NOMO-1 treated with DMSO at 0.1 percent for 48 hours (cell line): ENCODE measurements around the gene DNAJC21.
"Not testable (repeated sequence)": the region's sequence is repeated elsewhere in the genome, so short reads cannot be mapped to it uniquely, and the experiment has no call there.

Source experiments
- DNase-seq: peaks from one replicate; lab custom pipeline; 2025; ENCODE audit not compliant: unreplicated experiment; lab: John Stamatoyannopoulos, UW

Gene DNAJC21

DNA sequence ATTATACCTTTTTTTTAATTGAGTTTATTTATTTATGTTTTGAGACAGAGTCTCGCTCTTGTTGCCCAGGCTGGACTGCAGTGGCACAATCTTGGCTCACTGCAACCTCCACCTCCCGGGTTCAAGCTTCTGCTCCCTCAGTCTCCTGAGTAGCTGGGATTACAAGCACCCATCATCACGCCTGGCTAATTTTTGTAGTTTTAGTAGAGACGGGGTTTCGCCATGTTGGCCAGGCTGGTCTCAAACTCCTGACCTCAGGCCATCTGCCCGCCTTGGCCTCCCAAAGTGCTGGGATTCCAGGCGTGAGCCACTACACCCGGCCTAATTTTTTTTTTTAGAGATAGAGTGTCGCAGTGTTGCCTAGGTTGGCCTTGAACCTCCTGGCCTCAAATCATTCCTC, 6.1 kb upstream of the DNAJC21 start:
- not testable (repeated sequence) for DNase-seq

DNA sequence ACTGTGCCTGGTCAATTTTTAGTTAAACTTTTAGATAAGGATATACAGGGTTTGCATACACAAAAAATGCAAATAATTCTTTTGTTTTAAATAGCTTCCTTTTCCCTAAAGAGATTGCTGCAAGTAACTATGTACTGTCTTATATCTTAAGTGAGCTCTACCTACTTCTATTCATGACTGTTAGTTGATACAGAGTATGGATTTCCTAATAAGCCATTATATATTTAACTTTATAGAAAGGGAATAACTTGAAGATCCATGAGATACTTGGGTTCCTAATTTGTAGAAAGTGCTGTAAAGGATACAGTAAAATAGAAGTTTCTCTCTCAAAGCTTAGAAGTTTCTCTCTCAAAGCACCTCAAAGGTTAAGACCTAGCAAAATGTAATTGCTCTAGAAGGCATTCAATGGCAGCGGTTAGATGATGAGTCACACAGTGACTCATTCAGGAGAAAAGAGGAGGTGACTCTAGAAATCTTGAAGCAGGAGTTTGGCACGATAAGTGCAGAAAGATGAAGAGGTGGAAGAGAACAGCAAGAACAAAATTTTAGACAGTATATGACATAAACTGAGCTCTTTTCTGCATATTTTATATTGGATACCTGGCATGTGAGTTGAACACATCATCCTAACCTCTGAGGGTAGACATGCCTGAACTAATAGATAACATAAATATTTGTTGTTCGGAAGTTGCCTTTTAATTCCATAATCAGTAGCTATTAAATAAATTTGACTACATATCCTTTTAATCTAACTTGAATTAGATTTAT, 5.5 kb upstream of the DNAJC21 start:
- peak; percentile 96 for DNase-seq

DNA sequence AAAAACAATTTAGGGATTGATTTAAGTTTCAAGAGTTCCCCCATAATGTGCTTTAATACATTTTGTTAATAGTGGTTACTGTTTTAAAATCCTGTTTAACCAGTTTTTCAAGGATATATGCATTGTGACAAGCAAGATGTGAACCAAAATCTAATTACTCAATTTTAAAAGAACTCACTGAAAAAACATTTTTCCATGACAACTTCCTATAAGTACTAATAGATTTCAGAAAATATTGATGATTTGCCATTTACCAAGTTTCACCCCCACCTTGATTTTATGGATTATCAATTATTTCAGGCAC, 4.9 kb upstream of the DNAJC21 start:
- DNase-seq: no peak

DNA sequence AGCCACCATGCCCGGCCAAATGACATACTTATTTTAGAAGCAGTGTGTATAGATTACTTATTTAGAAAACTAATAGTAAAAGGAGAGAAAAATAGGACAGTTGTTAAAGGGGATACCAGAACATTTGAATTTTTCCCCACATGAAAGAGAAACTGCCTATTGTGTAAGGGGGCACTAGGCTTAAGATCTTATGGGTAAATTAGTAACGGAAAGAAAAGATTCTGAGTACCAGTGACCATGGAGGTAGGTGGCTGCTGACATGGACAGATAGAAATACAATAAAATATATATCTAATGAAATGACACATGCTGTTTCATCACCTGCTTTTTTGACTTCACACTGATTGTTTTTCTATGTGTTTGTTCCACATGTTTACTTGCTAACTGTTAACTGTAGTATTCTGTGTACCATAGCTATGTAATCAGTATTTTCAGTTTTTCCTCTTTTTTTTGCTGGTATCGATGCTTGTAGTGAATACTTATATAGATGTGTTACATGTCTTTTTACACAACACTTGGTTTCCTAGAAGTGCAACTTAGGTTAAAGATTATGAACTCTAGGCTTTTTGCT, 3.0 kb upstream of the DNAJC21 start:
- DNase-seq: no peak

DNA sequence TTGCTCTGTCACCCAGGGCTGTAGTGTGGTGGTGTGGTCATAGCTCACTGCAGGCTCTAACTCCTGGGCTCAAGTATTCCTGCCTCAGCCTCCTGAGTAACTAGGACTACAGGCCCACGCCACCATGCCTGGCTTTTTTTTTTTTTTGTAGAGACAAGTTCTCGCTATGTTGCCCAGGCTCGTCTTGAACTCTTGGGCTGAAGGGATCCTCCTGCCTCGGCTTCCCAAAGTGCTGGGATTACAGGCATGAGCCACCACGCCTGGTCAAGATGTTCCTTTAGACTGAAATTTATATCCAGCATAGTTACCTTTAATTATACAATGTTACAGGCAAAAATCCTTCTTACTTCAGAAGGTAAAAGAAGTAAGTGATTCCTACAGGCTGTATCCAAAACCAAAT, 1.6 kb upstream of the DNAJC21 start:
- no peak for DNase-seq

DNA sequence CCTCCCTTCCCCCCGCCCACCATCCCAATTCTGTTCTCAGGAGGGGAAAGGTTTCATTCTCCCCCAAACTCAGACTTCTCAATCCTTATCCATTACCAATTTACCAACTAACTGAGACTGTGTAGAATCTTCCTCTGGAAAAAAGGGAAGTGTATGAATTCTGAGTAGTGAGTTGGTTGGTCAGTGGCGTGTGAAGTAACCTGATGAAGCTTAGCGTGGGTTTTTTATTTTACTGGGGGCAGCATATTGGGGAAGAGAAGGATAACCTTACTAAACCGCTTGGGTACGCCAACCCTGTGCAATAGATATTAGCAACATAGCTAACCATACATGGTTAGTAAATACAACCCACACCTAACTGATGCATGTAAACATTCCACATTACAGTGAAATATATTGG, 1.1 kb upstream of the DNAJC21 start:
- peak; percentile 42 for DNase-seq

DNA sequence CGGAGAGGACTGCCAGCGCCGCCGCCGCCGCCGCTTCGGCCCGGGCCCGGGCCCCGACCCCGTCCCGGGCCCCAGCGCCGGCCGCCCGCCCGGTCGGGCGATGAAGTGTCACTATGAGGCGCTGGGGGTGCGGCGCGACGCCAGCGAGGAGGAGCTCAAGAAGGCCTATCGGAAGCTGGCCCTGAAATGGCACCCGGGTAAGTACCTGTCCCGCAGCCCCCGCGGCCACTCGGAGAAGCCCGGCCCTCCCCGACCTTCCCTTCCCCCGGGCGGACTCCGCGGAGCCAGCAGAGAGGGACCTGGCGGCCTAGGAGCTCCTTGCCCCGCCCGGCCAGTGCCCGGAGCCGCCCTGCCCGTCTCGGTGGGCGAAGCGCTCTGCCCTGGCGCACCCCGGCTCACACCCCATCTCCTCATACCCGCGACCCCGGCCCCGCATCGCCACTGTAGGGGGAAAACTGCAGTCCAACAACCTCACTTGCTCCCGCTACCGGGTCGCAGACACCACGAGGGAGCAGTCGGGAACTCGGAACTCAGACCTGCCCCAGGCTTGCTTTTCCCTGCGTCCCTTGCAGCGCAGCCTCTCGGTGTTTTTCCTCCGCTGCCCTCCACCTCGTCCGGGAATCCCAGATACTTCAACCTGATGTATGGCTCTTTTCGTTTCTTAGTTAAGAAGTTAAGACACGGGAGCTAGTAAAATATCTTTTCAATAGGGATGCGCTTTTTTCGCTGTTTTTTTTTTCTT, 532 bp downstream of the DNAJC21 start:
- DNase-seq: peak; percentile 96

DNA sequence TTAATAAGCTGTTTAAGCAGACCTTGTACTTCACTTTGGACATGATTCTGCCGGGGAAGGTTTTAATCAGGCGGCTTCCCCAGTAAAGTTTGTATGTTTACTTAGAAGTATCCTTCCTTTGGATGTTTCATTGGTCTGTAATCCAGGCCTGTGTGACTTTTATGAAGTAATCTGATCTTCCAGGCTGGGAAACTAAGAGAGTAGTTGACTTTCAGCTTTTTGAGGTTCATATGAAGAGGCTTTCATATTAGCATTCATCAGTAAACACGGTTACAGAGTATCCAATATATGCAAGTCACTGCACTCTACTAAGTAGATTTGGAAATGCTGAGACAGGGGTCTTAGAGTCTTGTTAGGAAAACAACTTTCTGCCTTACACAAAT, 1.1 kb downstream of the DNAJC21 start:
- no peak for DNase-seq

DNA sequence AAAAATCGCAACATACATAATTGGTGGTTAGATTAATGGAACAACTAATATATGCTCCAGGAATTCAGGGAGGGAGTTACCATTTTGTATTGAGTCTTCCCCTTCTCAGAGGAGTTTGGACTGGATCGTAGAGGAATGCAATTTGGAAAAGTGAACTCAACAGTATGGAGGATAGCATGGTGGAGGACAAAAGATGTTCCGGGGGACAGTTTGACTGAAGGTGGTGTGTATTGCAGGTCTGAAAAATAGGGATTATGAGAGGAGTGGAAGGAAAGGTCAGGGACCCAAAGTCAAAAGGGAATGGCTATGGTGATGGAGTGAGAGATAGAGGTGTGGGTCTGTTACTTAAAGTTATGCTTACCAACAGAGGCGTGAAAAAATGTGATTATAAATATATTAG, 1.5 kb downstream of the DNAJC21 start:
- no peak for DNase-seq

DNA sequence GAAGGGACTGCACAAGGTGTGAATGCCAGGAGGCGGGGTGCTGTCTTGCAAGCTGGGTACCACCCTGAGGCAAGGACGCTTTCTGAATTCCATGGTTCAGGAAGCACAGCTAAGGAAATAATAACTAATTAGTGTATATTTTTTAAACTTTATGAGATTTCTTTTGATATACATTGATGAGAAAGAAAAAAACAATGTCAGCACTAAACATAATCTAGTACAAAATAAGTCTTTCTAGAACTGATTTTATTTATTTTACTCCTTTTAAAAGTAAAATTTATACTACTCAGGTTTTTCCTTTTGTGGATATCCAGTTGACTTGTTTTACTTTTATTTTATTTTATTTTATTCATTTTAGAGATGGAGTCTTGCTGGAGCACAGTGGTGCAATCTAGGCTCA, 3.6 kb downstream of the DNAJC21 start:
- no peak for DNase-seq

DNA sequence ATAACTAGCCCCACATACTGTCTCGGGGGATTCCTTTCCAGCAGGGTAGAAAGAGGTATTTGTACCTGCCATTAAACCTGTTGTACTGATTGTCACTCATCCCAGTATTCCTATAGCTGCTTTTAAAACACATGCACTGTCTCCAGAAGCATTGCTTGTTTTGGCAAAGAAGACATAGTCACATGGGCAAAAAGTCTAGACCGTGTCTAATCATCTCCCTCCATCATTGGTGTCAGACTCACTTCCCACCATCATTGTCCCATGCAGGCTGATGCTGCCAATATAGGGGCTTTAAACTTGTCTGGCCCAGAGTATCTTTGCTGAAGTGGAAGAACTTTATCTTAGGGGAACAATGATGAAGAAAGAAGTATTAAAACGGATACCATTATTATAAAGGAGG, 12.6 kb downstream of the DNAJC21 start:
- DNase-seq: no peak

DNA sequence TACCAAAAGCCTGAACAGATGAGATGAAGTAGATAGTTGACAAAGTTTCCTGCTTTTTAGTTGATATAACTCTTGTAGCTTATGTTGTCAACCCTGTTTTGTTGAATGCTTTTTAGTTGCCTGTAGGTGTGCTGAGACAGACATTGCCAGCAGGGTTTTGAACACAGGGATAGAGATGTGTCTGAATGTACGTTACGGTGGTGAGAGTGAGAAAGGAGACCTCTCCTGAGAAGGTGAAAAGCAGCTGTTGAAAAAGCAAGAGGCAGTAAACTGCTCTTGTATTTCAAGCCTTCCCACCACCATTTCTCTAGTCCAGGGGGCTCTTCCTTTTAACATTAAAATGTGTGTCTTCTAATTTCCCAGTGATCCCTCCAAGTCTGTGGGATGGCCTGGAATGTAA, 14.7 kb downstream of the DNAJC21 start:
- no peak for DNase-seq

DNA sequence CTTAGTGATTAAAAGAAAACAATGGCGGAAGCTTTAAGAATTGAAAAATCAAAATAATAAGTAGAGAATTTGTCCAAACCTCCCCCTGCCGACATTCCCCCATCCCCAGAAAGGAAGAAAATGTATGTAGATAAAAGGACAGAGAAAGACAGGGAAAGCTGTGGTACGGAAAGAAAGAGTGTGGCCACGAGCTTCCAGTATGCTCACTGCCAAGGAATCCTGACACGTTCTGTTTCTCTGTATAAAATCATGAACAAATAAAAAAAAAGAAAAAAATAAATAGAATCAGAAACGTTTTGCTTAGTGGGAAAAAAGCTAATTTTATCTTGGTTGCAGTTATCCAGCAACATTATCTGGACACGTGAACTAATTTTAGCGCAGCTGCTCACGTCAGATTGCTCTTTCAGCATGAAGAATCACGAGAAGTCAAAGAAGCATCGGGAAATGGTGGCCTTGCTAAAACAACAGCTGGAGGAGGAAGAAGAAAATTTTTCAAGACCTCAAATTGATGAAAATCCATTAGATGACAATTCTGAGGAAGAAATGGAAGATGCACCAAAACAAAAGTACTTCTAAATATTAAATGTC, 15.2 kb downstream of the DNAJC21 start:
- no peak for DNase-seq

DNA sequence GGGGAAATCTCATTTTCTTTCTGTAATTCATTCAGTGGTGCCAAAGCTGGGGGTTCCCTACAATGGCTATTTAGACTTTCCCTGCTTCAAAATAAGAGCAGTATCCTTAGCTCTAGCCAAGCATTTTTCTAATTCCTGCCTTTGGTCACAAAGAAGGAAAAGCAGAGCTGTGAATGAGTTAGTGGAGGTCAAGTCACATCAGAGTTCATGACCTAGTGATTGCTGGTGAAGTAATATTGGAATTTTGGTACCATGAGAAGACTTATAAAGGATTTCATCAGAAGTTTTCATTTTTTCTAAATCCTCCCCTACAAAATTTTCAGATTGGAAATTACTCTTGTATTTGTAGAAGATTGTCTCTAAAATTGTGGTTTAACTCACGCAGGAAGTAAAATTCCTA, 28.0 kb downstream of the DNAJC21 start:
- DNase-seq: no peak

DNA sequence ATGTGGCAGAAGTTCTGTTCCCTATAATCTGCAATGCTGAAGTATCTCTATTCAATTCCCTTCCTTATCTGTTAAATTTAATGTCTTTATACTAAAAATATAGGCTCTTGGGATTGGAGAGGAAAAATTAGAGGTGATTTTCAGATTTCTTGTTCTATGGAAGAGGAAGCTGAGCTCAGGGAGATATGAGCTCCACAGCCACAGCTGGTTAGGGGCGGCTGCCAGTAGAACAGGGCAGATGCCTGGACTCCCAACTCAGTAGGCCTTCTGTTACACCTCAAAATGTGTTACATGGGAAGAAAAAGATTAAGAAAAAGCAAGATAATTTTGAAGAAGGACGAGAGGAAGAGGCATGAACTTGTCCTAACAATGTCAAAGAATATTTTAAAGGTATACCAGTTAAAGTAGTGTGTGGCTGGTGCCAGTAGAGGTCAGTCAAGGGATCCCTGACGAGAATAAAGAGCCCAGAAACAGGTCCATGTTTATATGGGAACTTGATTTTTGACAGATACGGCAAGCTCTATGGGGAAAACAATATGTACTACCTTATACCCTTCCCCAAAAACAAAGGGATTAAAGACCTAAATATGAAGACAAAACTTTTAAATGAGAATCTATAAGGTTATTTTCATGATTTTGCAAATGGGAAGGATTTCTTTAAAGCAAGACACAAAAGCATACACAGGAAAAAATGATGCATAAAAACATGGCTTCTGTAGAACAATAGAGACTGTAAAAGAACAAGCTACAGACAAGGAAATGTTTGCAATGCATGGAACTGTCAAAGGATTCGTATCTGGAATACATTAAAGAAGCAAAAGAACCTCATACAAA, 28.7 kb downstream of the DNAJC21 start:
- peak; percentile 33 for DNase-seq

DNA sequence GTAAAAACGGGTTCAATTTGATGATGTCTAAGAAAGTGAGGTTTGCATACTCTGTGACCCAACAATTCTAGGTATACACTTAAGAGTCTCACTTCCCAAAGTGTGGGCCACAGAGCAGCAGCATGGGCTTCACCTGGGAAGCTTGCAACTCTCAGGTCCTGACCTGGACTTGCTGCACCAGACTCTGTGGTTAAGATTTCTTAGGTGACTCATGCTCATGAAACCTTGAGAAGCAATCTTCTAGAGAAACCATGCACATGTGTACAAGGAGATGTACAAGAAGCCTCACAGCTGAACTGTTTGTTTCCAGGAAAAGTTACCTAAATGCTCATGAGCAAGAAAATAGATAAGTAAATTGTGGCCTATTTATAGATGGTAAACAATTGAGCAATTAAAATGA, 30.0 kb downstream of the DNAJC21 start:
- DNase-seq: peak; percentile 24

DNA sequence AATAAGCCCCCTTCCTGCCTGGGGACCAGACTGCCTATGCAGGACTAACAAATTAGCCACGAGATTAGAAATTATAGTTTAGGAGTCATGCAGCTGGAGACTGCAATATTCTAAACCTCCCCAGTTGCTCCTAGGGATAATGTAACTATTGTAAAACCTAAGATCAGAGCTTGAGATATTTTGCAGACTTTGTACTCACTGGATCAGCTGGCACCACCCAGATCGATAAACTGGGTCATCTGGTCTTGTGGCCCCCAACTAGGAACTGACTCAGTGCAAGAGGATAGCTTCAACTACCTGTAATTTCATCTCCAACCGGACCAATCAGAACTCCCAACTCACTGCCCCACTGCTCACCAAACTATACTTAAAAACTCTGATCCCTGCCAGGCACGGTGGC, 38.2 kb downstream of the DNAJC21 start:
- DNase-seq: no peak

DNA sequence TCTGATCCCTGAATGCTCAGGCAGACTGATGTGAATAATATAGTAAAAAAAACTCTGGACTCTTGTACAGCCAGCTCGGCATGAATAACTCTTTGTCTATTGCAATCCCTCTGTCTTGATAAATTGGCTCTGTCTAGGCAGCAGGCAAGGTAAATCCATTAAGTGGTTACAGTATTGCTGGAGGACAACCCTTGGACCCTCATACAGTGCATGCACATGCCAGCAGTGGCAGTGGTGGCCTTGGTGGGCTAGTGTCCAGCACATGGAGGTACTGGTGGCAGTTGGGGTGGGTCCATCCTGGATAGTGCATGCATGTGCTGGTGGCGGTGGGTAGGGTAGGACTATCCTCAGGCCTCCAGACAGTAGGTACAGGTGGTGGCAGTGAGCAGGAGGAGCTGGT, 38.9 kb downstream of the DNAJC21 start:
- DNase-seq: no peak

DNA sequence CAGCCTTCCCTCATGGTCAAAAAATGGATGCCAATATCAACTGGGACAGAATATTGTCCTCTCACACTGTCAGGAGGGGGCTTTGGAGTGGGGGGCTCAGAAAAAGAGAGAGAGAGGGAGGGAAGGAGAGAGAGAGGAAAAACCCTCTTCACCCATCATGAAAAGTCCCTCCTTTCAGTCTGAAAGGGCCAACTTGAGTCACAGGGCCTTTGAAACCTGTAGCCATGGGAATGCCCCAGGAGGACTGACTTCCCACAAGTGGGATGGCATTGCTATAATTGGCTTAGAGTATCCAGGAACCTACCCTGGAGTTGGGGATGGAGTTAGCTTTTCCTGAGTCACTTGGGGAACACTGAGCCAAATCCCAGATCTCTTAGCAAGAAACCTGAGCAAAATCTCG, 41.2 kb downstream of the DNAJC21 start:
- DNase-seq: no peak

DNA sequence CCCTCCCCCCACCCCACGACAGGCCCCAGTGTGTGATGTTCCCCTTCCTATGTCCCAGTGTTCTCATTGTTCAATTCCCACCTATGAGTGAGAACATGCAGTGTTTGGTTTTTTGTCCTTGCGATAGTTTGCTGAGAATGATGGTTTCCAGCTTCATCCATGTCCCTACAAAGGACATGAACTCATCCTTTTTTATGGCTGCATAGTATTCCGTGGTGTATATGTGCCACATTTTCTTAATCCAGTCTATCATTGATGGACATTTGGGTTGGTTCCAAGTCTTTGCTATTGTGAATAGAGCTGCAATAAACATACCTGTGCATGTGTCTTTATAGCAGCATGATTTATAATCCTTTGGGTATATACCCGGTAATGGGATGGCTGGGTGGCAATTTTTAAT, 42.3 kb downstream of the DNAJC21 start:
- DNase-seq: not testable (repeated sequence)

DNA sequence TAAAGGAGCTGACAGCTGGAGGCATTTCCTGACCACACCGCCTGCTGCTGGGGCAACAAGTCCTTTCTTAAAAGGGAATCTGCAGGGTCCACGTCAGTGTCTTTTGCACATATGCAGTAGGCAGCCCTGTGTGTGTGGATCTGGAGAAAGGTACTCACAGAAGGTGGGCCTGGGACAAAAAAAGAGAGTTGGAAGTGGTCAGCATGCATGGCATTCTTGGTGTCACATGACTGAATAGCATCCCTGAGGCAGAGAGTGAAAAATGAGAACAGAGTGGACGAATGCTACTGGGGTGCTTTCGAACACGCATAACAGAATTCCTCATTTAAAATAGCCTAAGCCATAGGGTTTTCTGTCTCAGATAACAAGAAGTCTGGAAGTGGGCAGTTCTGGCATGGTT, 47.0 kb downstream of the DNAJC21 start:
- no peak for DNase-seq
